Large intestine (tissue), 3 donors: ENCODE data around the gene TUBA1A. TPM values are rescaled to one million over a fixed set of nuclear protein-coding genes. Genes with fewer than 3 reads are reported as not detected.
"Not testable (repeated sequence)": the region's sequence is repeated elsewhere in the genome, so short reads cannot be mapped to it uniquely, and the experiment has no call there.

Experiments used
- DNase-seq, 2 donors: peaks; one replicate each; pipeline versions ENCODE4 v3.0.0 to v3.0.0-alpha.2; 2013
- H3K27ac ChIP-seq: one replicate; pipeline ENCODE4 v1.5.1; 2013; ENCODE audit warnings: low read length
- H3K27me3 ChIP-seq: 2 replicates; pipeline ENCODE4 v1.6.1; 2013; ENCODE audit warnings: low read length; ENCODE audit not compliant: control insufficient read depth, insufficient read depth
- H3K36me3 ChIP-seq: 2 replicates; pipeline ENCODE4 v1.6.1; 2013; ENCODE audit warnings: low read length; ENCODE audit not compliant: control insufficient read depth, insufficient read depth
- H3K4me1 ChIP-seq: one replicate; pipeline ENCODE4 v1.6.1; 2013; ENCODE audit warnings: low read length; ENCODE audit not compliant: control insufficient read depth, insufficient read depth
- H3K4me3 ChIP-seq: one replicate; pipeline ENCODE4 v1.5.1; 2013; ENCODE audit warnings: low read length
- H3K9me3 ChIP-seq: one replicate; pipeline ENCODE4 v1.6.1; 2013; ENCODE audit warnings: mild to moderate bottlenecking, low read depth, low read length, moderate library complexity; ENCODE audit not compliant: control insufficient read depth
- WGBS: methylation state at CpG from one replicate; pipeline ENCODE4 v1.1.5; 2013; ENCODE audit warnings: low lambda C conversion rate; ENCODE audit not compliant: insufficient coverage; 5-methylcytosine and 5-hydroxymethylcytosine counted together
- polyA plus RNA-seq: library from polyadenylated mRNA; unstranded; fragments of 120-200 nt; gene quantifications from one replicate; pipeline ENCODE4 v1.2.1, GENCODE V29; 2013

TUBA1A gene
- polyA plus RNA-seq, 1 donor = 547 TPM

DNA sequence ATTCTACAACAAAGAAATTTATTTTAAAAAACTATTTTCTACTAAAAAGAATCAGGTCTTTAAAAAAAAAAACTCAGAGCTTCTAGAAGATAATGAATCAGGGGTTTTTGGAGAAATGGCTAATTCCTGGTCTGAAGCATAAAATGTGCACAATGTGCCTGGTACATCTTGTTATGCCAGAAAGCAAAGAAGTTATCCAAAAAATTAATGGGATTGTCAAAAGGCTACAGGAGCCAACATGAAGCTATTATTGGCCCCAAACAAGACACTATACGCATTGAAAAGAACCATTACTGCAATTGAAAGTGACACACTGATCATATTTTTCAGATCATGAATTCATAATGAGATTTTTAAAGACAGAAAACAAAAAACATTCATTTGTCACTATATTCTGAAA lies 19.3 kb upstream of the TUBA1A start:
- Histone ChIP-seq H3K27ac (no peak overlapping the region), H3K27me3 (no peaks in the 10 kb centered on the region), H3K4me1 (no peaks in the 10 kb centered on the region), H3K36me3 (no peaks in the 10 kb centered on the region), H3K9me3 (no peaks in the 10 kb centered on the region), H3K4me3 (no peak overlapping the region)
- no peak for DNase-seq
- WGBS = 83% methylated on average over 1 of the region's 1 CpG

DNA sequence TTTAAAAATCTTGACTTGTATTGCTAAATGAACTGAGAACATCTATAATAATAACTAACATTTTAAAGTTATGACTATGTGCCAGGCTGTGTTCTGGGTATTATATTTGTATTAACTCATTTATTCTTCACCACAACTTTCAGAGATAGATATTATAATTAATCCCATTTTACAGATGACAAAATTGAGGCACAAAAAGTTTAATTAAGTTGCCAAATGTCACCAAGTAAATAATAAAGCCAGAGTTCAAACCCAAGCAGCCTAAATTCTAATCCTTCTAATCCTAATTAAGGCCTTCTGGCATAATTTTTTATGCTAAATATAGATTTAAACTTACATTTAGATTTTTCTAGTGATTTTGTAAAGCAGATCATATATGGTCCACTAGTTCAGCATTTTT lies 17.5 kb upstream of the TUBA1A start:
- Histone ChIP-seq H3K9me3 (no peaks in the 10 kb centered on the region), H3K4me1 (peaks cover 4% of the 10 kb centered on the region), H3K4me3 (no peak overlapping the region), H3K27ac (no peak overlapping the region), H3K36me3 (no peaks in the 10 kb centered on the region), H3K27me3 (no peaks in the 10 kb centered on the region)
- DNase-seq = no peak

DNA sequence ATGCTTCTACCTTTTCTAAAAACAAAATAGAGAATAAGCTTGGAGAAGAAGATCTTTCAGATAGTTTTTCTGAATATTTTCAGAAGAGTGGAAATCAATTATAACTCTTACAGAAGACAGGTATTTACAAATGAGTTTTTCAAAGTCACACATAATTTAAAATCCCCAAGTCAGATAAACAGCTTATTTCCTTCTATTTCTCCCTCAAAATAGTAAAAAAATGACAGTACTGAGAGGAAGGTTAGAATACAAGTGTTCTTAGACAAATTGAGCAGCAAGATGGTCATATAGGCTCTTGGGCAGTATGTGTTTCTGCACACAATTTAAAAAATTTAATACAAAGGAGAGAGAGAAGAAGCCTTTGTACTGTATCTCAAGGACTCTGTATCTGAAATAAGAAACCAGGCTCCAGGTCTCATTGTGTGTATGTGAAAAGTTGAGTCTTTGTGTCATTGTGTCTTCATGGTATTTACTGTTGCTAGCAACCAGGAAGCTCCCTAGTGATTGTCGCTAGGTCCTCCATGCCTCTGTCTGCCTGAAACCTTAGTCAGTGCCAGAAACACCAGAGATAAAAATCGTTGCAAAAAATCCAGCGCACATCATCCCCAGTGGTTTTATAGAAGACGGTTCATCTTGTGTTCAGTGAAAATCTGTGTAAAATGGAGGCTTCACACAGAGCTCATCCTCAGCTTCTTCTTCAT lies 12.9 kb upstream of the TUBA1A start:
- Histone ChIP-seq H3K4me1 (peaks cover 4% of the 10 kb centered on the region), H3K27me3 (no peaks in the 10 kb centered on the region), H3K36me3 (no peaks in the 10 kb centered on the region), H3K27ac (peak overlapping the region; percentile 78), H3K9me3 (no peaks in the 10 kb centered on the region), H3K4me3 (no peak overlapping the region)
- WGBS = no CpG with 5 or more reads among the region's 4 CpGs
- DNase-seq = peak; percentile 37 to 61

DNA sequence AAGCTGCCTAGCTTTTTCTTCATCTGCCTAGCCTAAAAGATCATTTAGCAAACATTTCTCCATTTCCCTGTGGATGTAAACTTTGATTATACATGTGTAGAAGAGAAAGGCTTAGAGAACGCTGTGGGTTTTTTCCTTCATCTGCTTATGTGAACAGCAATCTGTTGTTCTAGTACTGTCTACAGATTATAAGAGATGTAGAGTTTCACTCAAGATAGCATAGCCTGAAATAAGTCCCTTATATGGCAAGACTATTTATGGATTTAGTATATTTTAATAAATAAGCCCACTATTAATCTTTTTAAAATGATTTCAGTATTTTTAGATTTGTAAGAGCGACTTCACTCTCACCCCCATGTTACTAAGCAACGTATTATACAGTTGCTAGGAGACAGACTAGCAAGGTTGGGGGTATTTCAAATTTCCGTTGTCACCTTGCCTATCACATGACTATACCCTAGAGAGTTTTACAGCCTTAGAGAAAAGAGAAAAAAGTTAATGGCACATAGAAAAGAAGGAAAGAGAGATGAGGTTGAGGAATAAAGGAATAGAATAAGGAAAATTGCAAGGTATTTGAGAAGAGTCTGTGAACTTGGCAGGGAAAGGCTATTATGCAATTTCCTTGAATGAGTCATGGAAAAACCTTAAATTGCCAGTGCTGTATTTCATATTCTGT lies 12.2 kb upstream of the TUBA1A start:
- Histone ChIP-seq H3K4me3 (no peak overlapping the region), H3K27me3 (no peaks in the 10 kb centered on the region), H3K4me1 (peaks cover 4% of the 10 kb centered on the region), H3K36me3 (no peaks in the 10 kb centered on the region), H3K27ac (peak overlapping the region; percentile 78), H3K9me3 (no peaks in the 10 kb centered on the region)
- DNase-seq = peak; percentile 47 to 69
- WGBS = 8% methylated on average over 2 of the region's 4 CpGs

DNA sequence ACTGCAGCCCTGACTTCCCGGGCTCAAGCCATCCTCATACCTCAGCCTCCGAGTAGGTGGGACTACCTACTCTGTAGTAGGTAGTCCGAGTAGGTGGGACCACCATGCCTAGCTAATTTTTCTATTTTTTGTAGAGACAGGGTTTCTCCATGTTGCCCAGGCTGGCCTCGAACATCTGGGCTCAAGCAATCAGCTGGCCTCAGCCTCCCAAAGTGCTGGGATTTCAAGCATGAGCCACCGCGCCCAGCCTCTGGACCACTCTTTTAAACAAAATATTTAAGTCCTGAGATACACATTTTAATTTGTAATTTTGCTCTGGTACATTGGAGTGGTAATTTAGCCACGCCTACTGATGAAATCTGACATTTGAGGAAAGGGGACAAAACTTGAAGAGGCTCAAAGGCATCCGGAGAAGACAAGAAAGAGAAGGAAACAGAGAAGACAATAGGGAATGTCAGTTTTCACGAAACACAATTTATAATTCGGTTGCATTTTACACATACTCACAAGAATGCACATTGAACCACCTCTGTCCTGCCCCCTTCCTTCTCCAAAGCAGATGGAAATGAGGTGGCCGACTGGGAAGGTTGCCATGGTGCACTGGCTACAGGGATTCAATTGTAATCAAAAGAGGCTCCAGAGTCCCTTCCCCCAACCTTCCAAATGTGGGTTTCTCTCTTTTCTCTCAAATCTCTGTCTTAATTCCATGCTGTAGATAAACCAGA lies 9.7 kb upstream of the TUBA1A start:
- Histone ChIP-seq H3K4me3 (no peak overlapping the region), H3K27me3 (no peaks in the 10 kb centered on the region), H3K9me3 (no peaks in the 10 kb centered on the region), H3K4me1 (peaks cover 4% of the 10 kb centered on the region), H3K36me3 (no peaks in the 10 kb centered on the region), H3K27ac (no peak overlapping the region)
- DNase-seq = peak in 1 of 2 donors; percentile 13
- WGBS = 85% methylated on average over 2 of the region's 11 CpGs

DNA sequence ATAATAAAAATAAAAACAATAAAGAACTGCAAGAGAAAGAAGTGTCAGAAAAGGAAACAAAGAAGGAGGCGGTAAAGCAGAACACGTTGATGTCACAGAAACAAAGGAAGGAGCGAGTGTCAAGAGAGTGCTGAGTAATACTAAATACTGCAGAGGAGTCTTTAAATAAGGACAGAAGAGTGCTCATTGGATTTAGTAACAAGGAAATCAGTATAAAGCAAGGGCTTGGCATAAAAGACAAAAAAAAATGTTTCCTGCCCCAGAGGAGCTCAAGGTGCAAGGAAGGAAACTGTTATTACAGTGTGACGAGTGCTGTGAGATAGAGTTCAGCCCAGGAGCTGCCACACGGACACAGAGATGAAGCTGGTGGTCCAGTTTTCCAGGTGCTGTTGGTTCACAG lies 8.4 kb upstream of the TUBA1A start:
- Histone ChIP-seq H3K4me1 (peaks cover 4% of the 10 kb centered on the region), H3K27me3 (no peaks in the 10 kb centered on the region), H3K9me3 (no peaks in the 10 kb centered on the region), H3K36me3 (no peaks in the 10 kb centered on the region), H3K4me3 (no peak overlapping the region), H3K27ac (no peak overlapping the region)
- DNase-seq = no peak
- 72% methylated on average over 4 of the region's 5 CpGs for WGBS

DNA sequence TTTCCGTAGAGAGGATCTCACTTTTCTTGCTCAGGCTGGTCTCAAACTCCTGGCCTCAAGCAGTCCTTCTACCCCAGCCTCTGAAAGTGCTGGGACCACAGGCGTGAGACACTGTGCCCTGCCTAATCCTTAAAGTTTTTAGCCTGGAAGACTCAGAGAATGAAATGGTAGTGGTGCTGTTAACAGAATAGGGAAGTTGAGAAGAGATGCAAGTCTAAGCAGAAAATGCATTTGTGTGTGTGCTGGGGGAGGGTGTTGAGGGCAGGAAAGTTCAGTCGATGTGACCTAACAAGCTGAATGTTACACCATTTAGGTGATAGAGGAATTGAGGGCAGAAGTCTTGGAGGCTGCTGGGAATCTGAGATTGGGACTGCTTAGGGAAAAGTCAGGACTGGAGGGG lies 6.9 kb upstream of the TUBA1A start:
- no peaks in the 10 kb centered on the region for H3K9me3 ChIP-seq
- H3K4me3 ChIP-seq = no peak overlapping the region
- H3K27ac ChIP-seq = no peak overlapping the region
- H3K36me3 ChIP-seq = no peaks in the 10 kb centered on the region
- no peak for DNase-seq
- H3K4me1 ChIP-seq = no peaks in the 10 kb centered on the region
- H3K27me3 ChIP-seq = no peaks in the 10 kb centered on the region
- WGBS = no CpG with 5 or more reads among the region's 3 CpGs

DNA sequence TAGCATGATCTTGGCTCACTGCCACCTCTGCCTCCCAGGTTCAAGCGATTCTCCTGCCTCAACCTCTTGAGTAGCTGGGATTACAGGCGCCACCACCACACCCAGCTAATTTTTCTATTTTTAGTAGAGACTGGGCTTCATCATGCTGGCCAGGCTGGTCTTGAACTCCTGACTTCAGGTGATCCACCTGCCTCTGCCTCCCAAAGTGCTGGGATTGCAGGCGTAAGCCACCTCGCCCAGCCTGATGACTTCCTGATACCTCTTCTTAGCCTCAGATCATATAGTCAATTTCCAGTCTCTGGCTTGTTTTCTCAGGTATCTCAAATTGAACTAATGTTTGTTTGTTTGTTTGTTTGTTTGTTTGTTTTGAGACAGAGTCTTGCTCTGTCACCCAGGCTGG lies 4.9 kb upstream of the TUBA1A start:
- not testable (repeated sequence) for H3K4me3 ChIP-seq, DNase-seq, H3K27ac ChIP-seq, H3K27me3 ChIP-seq, H3K4me1 ChIP-seq, H3K9me3 ChIP-seq, H3K36me3 ChIP-seq
- no CpG with 5 or more reads among the region's 4 CpGs for WGBS

DNA sequence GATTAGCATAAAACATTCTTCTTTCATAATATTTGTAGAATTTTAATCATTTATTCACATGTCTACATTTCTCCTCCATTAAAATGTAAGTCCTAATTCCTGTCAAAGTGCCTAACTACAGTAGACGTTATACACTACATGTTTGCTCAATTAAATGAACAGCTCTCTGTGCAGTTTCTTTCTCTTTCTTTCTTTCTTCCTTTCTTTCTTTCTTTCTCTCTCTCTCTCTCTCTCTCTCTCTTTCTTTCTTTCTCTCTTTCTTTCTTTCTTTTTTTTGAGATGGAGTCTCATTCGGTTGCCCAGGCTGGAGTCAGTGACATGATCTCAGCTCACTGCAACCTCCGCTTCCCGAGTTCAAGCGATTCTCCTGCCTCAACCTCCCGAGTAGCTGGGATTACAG lies 2.6 kb upstream of the TUBA1A start:
- H3K4me1 ChIP-seq, H3K4me3 ChIP-seq, H3K9me3 ChIP-seq, DNase-seq, H3K27ac ChIP-seq, H3K36me3 ChIP-seq: not testable (repeated sequence)
- 100% methylated on average over 1 of the region's 6 CpGs for WGBS
- H3K27me3 ChIP-seq = peaks cover 14% of the 10 kb centered on the region

DNA sequence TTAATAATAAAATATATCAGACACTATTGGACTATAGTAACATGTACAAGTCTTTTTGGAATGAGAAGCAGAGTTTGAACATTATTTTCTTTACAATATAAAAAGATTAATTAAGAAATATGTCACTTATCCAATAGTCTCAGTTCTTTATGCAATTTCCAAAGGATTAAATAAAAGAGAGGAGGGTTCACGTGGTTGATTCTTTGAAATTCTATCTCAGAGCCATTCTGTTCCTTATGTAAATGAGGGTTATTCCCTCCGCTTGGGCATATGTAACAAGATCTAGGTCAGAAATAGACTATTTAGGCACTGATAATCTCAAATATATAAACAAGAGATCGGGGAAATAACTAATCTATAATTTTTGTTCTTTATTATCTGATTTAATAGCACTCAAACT lies 2.1 kb upstream of the TUBA1A start:
- WGBS = 92% methylated on average over 2 of the region's 3 CpGs
- no peak overlapping the region for H3K4me3 ChIP-seq

More for the DNA sequence above, 2.1 kb upstream of the TUBA1A start:
- Histone ChIP-seq H3K27me3 (peaks cover 14% of the 10 kb centered on the region), H3K27ac (no peak overlapping the region), H3K36me3 (no peaks in the 10 kb centered on the region), H3K4me1 (no peaks in the 10 kb centered on the region), H3K9me3 (peaks cover 3% of the 10 kb centered on the region)
- DNase-seq = no peak
